ENCODE data around the gene PROCR.

Gene PROCR

DNA sequence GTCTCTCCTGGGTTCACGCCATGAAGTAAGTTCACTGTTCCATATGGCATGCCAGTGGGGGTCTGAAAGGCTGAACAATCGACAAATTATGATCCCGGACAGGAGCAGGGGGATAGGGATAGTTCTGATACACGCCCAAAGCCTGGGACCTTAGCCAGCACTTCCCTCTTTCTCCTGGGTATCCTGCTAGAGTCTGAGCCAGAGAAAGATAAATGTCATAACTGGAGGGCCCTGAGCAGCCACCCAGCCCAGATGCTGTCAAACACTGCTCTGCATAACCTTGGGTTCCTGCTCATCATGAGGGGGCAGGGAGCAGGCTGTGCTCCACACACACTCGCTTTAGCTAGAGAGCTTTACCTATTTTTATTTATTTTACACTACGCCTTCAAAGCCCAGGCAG, 37.0 kb upstream of the PROCR start:
- Histone ChIP-seq H3K23ac (ENCODE audit: low read depth, low read length, poor library complexity) (peak overlapping the region; percentile 70), H3K9me3 (replicated peaks in 1 of 2; ENCODE audit: control insufficient read depth in 2 of 2, insufficient read depth in 1 of 2, low read depth in 1 of 2, low read length in 2 of 2) (no peaks in the 10 kb centered on the region), H3K79me1 (ENCODE audit: low read depth, low read length) (peaks cover 2% of the 10 kb centered on the region), H2BK15ac (ENCODE audit: low read length) (no peak overlapping the region), H4K8ac (ENCODE audit: low read depth, low read length) (peak overlapping the region; percentile 58), H2AK5ac (ENCODE audit: low read depth, low read length) (no peak overlapping the region), H2BK12ac (ENCODE audit: low read length) (no peak overlapping the region), H3K4me1 (ENCODE audit: control insufficient read depth in 2 of 2, insufficient read depth in 1 of 2, low read depth in 1 of 2, low read length in 2 of 2) (no peaks in the 10 kb centered on the region), H2AFZ (ENCODE audit: low read length) (no peak overlapping the region), H3K27ac (replicated peaks; ENCODE audit: low read length) (no peak overlapping the region), H2BK120ac (ENCODE audit: low read depth, low read length) (no peak overlapping the region), H3K4me3 (ENCODE audit: low read length in 2 of 2) (no peak overlapping the region), H2BK5ac (ENCODE audit: low read length) (peak overlapping the region; percentile 11), H3K14ac (ENCODE audit: low read length) (peak overlapping the region; percentile 51), H3K27me3 (ENCODE audit: control insufficient read depth in 3 of 3, insufficient read depth in 3 of 3, low read depth in 1 of 3, low read length in 3 of 3) (no peaks in the 10 kb centered on the region), H3K4me2 (ENCODE audit: insufficient read depth, low read length, poor library complexity, severe bottlenecking) (no peak overlapping the region), H3K4ac (ENCODE audit: low read length) (no peak overlapping the region), H3K36me3 (replicated peaks in 1 of 2; ENCODE audit: control insufficient read depth in 2 of 2, insufficient read depth in 2 of 2, low read length in 2 of 2) (peaks cover 4 to 10% of the 10 kb centered on the region in 2 donors), H3K9ac (ENCODE audit: low read depth, low read length, poor library complexity) (no peak overlapping the region), H3K18ac (ENCODE audit: low read length) (no peak overlapping the region), H4K91ac (ENCODE audit: low read depth, low read length, poor library complexity) (no peak overlapping the region)
- no peak for DNase-seq (ENCODE audit: low spot score)
- WGBS, 2 donors (ENCODE audit: extremely low coverage in 2 of 2, insufficient read length in 2 of 2, insufficient replicate concordance in 1 of 2): no CpG with 5 or more reads among the region's 6 CpGs

GRCh38 chr20:35135867-35136586, 35.8 kb upstream of the PROCR start:
- peaks cover 4 to 10% of the 10 kb centered on the region in 2 donors for H3K36me3 ChIP-seq (replicated peaks in 1 of 2; ENCODE audit: control insufficient read depth in 2 of 2, insufficient read depth in 2 of 2, low read length in 2 of 2)
- H3K4me2 ChIP-seq (ENCODE audit: insufficient read depth, low read length, poor library complexity, severe bottlenecking): no peak overlapping the region
- no peaks in the 10 kb centered on the region for H3K27me3 ChIP-seq (ENCODE audit: control insufficient read depth in 3 of 3, insufficient read depth in 3 of 3, low read depth in 1 of 3, low read length in 3 of 3)
- H3K4ac ChIP-seq (ENCODE audit: low read length): no peak overlapping the region
- H2BK5ac ChIP-seq (ENCODE audit: low read length): no peak overlapping the region
- no peak overlapping the region for H2AFZ ChIP-seq (ENCODE audit: low read length)
- H3K27ac ChIP-seq (replicated peaks; ENCODE audit: low read length): no peak overlapping the region
- H2AK5ac ChIP-seq (ENCODE audit: low read depth, low read length): no peak overlapping the region
- peaks cover 2% of the 10 kb centered on the region for H3K79me1 ChIP-seq (ENCODE audit: low read depth, low read length)
- no peak overlapping the region for H3K9ac ChIP-seq (ENCODE audit: low read depth, low read length, poor library complexity)
- no peak overlapping the region for H4K8ac ChIP-seq (ENCODE audit: low read depth, low read length)
- H3K18ac ChIP-seq (ENCODE audit: low read length): no peak overlapping the region
- H2BK120ac ChIP-seq (ENCODE audit: low read depth, low read length): no peak overlapping the region
- no peak overlapping the region for H3K4me3 ChIP-seq (ENCODE audit: low read length in 2 of 2)
- DNase-seq (ENCODE audit: low spot score): no peak
- no peaks in the 10 kb centered on the region for H3K4me1 ChIP-seq (ENCODE audit: control insufficient read depth in 2 of 2, insufficient read depth in 1 of 2, low read depth in 1 of 2, low read length in 2 of 2)
- no peak overlapping the region for H3K14ac ChIP-seq (ENCODE audit: low read length)
- H4K91ac ChIP-seq (ENCODE audit: low read depth, low read length, poor library complexity): no peak overlapping the region
- WGBS, 2 donors (ENCODE audit: extremely low coverage in 2 of 2, insufficient read length in 2 of 2, insufficient replicate concordance in 1 of 2): no CpG with 5 or more reads among the region's 11 CpGs
- no peaks in the 10 kb centered on the region for H3K9me3 ChIP-seq (replicated peaks in 1 of 2; ENCODE audit: control insufficient read depth in 2 of 2, insufficient read depth in 1 of 2, low read depth in 1 of 2, low read length in 2 of 2)
- no peak overlapping the region for H3K23ac ChIP-seq (ENCODE audit: low read depth, low read length, poor library complexity)
- no peak overlapping the region for H2BK12ac ChIP-seq (ENCODE audit: low read length)
- no peak overlapping the region for H2BK15ac ChIP-seq (ENCODE audit: low read length)

DNA sequence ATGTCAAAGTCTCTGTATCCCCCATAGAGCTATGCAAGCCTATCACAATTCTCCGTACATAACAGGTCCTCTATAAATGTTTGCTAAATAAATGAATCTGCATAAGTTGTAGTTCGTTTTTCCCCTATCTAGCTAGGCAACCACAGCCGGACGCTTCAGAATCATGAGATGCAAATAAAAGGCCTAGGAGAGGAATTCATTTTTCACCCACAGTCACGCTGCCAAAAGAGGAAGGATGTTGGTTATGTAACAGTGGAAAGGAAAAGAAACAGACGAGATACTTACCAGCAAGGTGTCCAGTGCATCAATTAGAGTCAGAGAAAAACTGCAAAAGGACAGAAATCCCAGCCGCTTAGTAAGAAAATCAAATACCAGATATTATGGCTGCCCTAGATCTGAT, 27.2 kb upstream of the PROCR start:
- DNase-seq (ENCODE audit: low spot score): no peak

GRCh38 chr20:35145141-35145564, 26.7 kb upstream of the PROCR start:
- Histone ChIP-seq H2AFZ (ENCODE audit: low read length) (no peak overlapping the region), H2BK120ac (ENCODE audit: low read depth, low read length) (no peak overlapping the region), H3K9ac (ENCODE audit: low read depth, low read length, poor library complexity) (no peak overlapping the region), H3K79me1 (ENCODE audit: low read depth, low read length) (no peaks in the 10 kb centered on the region), H2AK5ac (ENCODE audit: low read depth, low read length) (no peak overlapping the region), H3K14ac (ENCODE audit: low read length) (no peak overlapping the region), H3K4ac (ENCODE audit: low read length) (no peak overlapping the region), H3K18ac (ENCODE audit: low read length) (no peak overlapping the region), H4K8ac (ENCODE audit: low read depth, low read length) (no peak overlapping the region), H3K23ac (ENCODE audit: low read depth, low read length, poor library complexity) (no peak overlapping the region), H3K27ac (replicated peaks; ENCODE audit: low read length) (no peak overlapping the region), H2BK5ac (ENCODE audit: low read length) (no peak overlapping the region), H3K4me1 (ENCODE audit: control insufficient read depth in 2 of 2, insufficient read depth in 1 of 2, low read depth in 1 of 2, low read length in 2 of 2) (peaks cover 0 to 6% of the 10 kb centered on the region in 2 donors), H2BK12ac (ENCODE audit: low read length) (no peak overlapping the region), H3K4me3 (ENCODE audit: low read length in 2 of 2) (peak overlapping the region in 1 of 2 donors; percentile 16), H3K9me3 (replicated peaks in 1 of 2; ENCODE audit: control insufficient read depth in 2 of 2, insufficient read depth in 1 of 2, low read depth in 1 of 2, low read length in 2 of 2) (no peaks in the 10 kb centered on the region), H3K36me3 (replicated peaks in 1 of 2; ENCODE audit: control insufficient read depth in 2 of 2, insufficient read depth in 2 of 2, low read length in 2 of 2) (peaks cover 0 to 6% of the 10 kb centered on the region in 2 donors), H4K91ac (ENCODE audit: low read depth, low read length, poor library complexity) (no peak overlapping the region), H2BK15ac (ENCODE audit: low read length) (no peak overlapping the region), H3K27me3 (ENCODE audit: control insufficient read depth in 3 of 3, insufficient read depth in 3 of 3, low read depth in 1 of 3, low read length in 3 of 3) (no peaks in the 10 kb centered on the region), H3K4me2 (ENCODE audit: insufficient read depth, low read length, poor library complexity, severe bottlenecking) (no peak overlapping the region)
- no peak for DNase-seq (ENCODE audit: low spot score)
- no CpG with 5 or more reads among the region's 2 CpGs for WGBS, 2 donors (ENCODE audit: extremely low coverage in 2 of 2, insufficient read length in 2 of 2, insufficient replicate concordance in 1 of 2)

More for the DNA sequence above, 27.2 kb upstream of the PROCR start:
- peaks cover 0 to 6% of the 10 kb centered on the region in 2 donors for H3K36me3 ChIP-seq (replicated peaks in 1 of 2; ENCODE audit: control insufficient read depth in 2 of 2, insufficient read depth in 2 of 2, low read length in 2 of 2)
- no peak overlapping the region for H3K23ac ChIP-seq (ENCODE audit: low read depth, low read length, poor library complexity)
- H4K8ac ChIP-seq (ENCODE audit: low read depth, low read length): no peak overlapping the region
- no peak overlapping the region for H3K18ac ChIP-seq (ENCODE audit: low read length)
- WGBS, 2 donors (ENCODE audit: extremely low coverage in 2 of 2, insufficient read length in 2 of 2, insufficient replicate concordance in 1 of 2): no CpG with 5 or more reads among the region's 7 CpGs
- no peak overlapping the region for H2BK120ac ChIP-seq (ENCODE audit: low read depth, low read length)
- no peak overlapping the region for H3K27ac ChIP-seq (replicated peaks; ENCODE audit: low read length)
- H2BK12ac ChIP-seq (ENCODE audit: low read length): no peak overlapping the region
- H3K9ac ChIP-seq (ENCODE audit: low read depth, low read length, poor library complexity): no peak overlapping the region
- no peak overlapping the region for H3K14ac ChIP-seq (ENCODE audit: low read length)
- H4K91ac ChIP-seq (ENCODE audit: low read depth, low read length, poor library complexity): no peak overlapping the region
- H3K4me3 ChIP-seq (ENCODE audit: low read length in 2 of 2): no peak overlapping the region
- H2BK15ac ChIP-seq (ENCODE audit: low read length): no peak overlapping the region
- no peak overlapping the region for H2AFZ ChIP-seq (ENCODE audit: low read length)
- no peak overlapping the region for H2AK5ac ChIP-seq (ENCODE audit: low read depth, low read length)
- no peaks in the 10 kb centered on the region for H3K27me3 ChIP-seq (ENCODE audit: control insufficient read depth in 3 of 3, insufficient read depth in 3 of 3, low read depth in 1 of 3, low read length in 3 of 3)
- no peak overlapping the region for H2BK5ac ChIP-seq (ENCODE audit: low read length)
- no peak overlapping the region for H3K4me2 ChIP-seq (ENCODE audit: insufficient read depth, low read length, poor library complexity, severe bottlenecking)
- H3K4me1 ChIP-seq (ENCODE audit: control insufficient read depth in 2 of 2, insufficient read depth in 1 of 2, low read depth in 1 of 2, low read length in 2 of 2): peaks cover 0 to 6% of the 10 kb centered on the region in 2 donors
- H3K9me3 ChIP-seq (replicated peaks in 1 of 2; ENCODE audit: control insufficient read depth in 2 of 2, insufficient read depth in 1 of 2, low read depth in 1 of 2, low read length in 2 of 2): no peaks in the 10 kb centered on the region
- no peak overlapping the region for H3K4ac ChIP-seq (ENCODE audit: low read length)
- no peaks in the 10 kb centered on the region for H3K79me1 ChIP-seq (ENCODE audit: low read depth, low read length)
